GM19351 (cell line): ENCODE data around the gene FLT4.
"Not testable (repeated sequence)": the region's sequence is repeated elsewhere in the genome, so short reads cannot be mapped to it uniquely, and the experiment has no call there.

Experiments
- ATAC-seq: cut with Tn5 transposase; IDR thresholded peaks from one replicate; pipeline ENCODE4 v1.9.1; 2021; ENCODE audit warnings: mild to moderate bottlenecking, moderate library complexity; ENCODE audit not compliant: unreplicated experiment

FLT4 gene

GRCh38 chr5:180649297-180650039 is at the start of gene FLT4:
TSS of gene FLT4 (minus strand) at chr5:180649600. CDS start at chr5:180649545, 55 bp downstream.
- ATAC-seq: no peak

- no peak for ATAC-seq
These were observed 49.6 kb upstream of the FLT4 start for GRCh38 chr5:180699042-180699441.

GRCh38 chr5:180696116-180696515 is 46.7 kb upstream of the FLT4 start:
- no peak for ATAC-seq

- no peak for ATAC-seq
These were observed 43.0 kb upstream of the FLT4 start for GRCh38 chr5:180692429-180692828.

GRCh38 chr5:180691046-180691445 is 41.6 kb upstream of the FLT4 start:
- no peak for ATAC-seq

GRCh38 chr5:180690562-180690961 is 41.2 kb upstream of the FLT4 start:
- no peak for ATAC-seq

GRCh38 chr5:180689775-180690174 is 40.4 kb upstream of the FLT4 start:
- no peak for ATAC-seq

- no peak for ATAC-seq
These were observed 39.8 kb upstream of the FLT4 start for GRCh38 chr5:180689071-180689694.

GRCh38 chr5:180688330-180689070 is 39.1 kb upstream of the FLT4 start:
- no peak for ATAC-seq

GRCh38 chr5:180686799-180687198 is 37.4 kb upstream of the FLT4 start:
- ATAC-seq: not testable (repeated sequence)

- ATAC-seq: no peak
These were observed 35.3 kb upstream of the FLT4 start for GRCh38 chr5:180684623-180685161.

- no peak for ATAC-seq
These were observed 34.0 kb upstream of the FLT4 start for GRCh38 chr5:180683220-180683922.

- ATAC-seq: no peak
These were observed 33.2 kb upstream of the FLT4 start for GRCh38 chr5:180682560-180682959.

GRCh38 chr5:180682008-180682407 is 32.6 kb upstream of the FLT4 start:
- not testable (repeated sequence) for ATAC-seq

- ATAC-seq: not testable (repeated sequence)
These were observed 28.9 kb upstream of the FLT4 start for GRCh38 chr5:180678319-180678718.

- ATAC-seq: no peak
These were observed 25.7 kb upstream of the FLT4 start for GRCh38 chr5:180675036-180675635.

GRCh38 chr5:180674090-180674475 is 24.7 kb upstream of the FLT4 start:
- ATAC-seq: not testable (repeated sequence)

- ATAC-seq: no peak
These were observed 24.1 kb upstream of the FLT4 start for GRCh38 chr5:180673371-180674089.

GRCh38 chr5:180671958-180672524 is 22.6 kb upstream of the FLT4 start:
- not testable (repeated sequence) for ATAC-seq
